Measurements from ENCODE around the gene HOTAIR.

Gene HOTAIR

DNA sequence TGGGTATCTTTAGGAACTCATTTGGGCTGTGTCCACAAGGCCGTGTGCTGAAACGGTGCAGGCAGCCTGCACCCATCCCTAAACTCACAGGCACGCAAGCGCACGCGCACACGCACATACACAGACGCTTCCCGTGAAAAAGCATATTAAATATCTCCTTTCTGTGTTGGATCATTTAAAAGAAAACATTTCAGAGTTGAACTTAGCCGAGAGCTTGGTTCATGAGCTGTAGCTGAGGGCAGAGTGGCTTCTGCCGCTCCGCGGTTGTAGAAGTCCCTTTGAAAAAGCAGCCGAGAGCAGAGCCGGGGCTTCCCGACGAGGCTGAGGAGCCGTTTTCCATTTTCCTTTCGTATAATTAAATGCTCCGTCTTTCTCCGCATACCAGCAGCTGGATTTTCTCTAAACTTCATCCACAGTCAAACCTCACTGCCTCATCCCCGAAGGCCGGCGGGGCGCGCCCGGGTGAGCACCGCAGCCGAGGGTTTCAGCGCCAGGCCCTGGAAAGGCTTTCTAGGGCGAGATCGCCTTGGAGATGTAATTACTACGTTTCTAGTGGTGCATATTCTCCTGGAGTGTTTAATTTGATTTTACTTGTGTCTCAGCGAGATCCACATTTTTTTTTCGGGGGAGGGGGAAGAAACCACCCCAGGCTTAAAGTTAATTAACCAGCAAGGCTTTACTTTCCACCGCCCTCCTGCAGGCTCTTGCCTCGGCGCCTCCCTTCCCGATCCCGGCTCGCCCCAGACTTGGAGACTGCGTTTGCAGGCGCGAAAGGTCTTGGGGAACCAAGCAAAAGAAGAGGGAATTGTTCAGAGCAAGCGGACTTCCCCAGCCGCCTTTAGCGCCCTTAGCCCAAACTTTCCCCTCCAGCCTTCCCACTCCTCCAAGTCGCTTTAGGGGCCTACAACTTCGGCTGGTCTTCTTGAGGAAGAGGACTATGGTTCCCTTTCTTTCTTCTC, 39.1 kb downstream of the HOTAIR start:
- no peak overlapping the region for H3K4me3 ChIP-seq (replicated peaks; ENCODE audit: low read depth, low read length)
- TF ChIP-seq, protein P1, sequence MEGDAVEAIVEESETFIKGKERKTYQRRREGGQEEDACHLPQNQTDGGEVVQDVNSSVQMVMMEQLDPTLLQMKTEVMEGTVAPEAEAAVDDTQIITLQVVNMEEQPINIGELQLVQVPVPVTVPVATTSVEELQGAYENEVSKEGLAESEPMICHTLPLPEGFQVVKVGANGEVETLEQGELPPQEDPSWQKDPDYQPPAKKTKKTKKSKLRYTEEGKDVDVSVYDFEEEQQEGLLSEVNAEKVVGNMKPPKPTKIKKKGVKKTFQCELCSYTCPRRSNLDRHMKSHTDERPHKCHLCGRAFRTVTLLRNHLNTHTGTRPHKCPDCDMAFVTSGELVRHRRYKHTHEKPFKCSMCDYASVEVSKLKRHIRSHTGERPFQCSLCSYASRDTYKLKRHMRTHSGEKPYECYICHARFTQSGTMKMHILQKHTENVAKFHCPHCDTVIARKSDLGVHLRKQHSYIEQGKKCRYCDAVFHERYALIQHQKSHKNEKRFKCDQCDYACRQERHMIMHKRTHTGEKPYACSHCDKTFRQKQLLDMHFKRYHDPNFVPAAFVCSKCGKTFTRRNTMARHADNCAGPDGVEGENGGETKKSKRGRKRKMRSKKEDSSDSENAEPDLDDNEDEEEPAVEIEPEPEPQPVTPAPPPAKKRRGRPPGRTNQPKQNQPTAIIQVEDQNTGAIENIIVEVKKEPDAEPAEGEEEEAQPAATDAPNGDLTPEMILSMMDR (IDR thresholded peaks at IDR 0.05; ENCODE audit: low read length, missing control alignments) = no peak
- DNase-seq (ENCODE audit: low read depth) = no peak

DNA sequence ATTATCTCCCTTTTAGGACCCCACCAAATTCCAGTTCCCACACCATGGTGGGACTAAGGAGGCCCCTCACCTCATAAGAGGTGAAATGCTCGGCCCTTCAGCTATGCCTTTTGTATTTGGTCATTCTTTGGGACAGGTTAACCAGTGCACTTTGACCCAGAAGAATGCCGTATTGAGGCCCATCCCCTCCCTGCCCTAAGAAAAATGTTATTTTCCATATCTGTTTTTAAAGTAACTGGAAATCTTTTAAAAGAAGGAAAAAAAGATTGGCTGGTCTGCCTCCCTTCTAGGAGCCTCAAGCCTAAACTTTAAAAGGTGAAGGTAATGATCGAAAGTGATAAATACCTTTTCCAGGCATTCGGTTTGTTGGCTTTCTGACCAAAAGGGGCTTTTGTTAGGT, 41.8 kb downstream of the HOTAIR start:
- no peak overlapping the region for H3K4me3 ChIP-seq (replicated peaks; ENCODE audit: low read depth, low read length)
- no peak for DNase-seq (ENCODE audit: low read depth)
- TF ChIP-seq, protein P1 (IDR thresholded peaks at IDR 0.05; ENCODE audit: low read length, missing control alignments) = no peak

DNA sequence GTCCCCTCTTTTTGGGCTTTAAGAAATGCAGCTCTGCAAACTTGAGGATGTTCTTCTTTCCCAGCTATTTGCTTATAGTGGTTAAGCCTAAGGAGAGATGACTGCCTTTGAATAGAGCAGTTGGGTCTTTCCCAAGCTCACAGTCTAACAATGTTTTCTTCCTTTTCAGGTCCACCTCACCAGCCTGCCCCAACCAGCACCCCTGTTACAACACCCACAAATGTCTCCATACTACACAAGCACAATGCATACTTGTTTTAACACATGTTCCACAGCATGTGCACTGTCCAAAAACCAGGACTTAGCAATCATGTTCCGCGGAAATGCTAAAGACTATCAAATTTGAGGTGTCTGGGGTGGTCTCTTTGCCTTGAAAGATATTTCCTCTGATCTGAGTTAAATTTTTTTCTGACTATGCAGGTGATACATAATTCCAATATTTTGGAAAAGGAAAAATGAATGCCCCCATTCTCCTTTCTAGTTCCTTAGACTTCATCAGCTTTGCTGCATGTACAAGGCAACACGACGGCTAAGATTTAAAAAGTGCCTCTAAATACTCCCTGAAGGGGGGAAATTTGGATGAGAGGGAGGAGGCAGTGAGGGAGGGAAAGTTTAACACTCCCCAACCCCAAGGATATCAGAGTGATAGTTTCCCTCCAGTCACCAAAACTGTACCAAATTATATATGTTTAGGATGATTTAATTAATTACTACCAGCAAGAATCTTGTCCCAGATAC, 42.7 kb downstream of the HOTAIR start:
- TF ChIP-seq, protein P1 (IDR thresholded peaks at IDR 0.05; ENCODE audit: low read length, missing control alignments) = no peak

DNA sequence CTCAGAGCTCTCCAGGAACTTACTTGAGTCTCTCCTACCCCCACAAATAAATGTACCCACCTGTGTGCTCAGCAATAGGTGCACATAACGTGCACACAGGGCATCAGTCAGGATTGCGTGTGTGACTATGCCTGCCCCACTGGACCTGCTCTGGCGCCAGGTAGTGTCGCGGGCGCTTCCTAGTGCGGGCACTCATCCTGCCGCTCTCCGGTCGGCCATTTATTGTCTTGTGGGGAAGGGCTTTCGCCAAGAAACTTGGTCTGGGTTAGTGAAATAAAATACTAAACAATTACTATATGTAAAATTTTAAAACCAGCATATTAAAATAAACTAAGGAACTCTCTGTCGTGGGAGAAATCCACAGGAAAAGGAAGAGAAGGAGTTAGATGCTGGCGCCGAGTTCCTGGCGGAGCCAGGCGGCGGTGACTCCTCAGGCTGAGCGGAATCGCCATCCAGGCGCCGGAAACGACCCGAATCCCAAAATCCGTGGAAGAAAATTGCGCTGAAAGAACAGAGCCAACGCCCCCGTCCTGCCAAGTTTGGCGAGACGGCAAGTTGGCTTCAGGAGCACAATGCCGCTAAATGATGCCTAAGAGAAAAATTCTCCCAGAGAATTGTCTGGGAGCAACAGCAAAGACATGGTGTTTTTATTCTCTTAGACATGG, 44.0 kb downstream of the HOTAIR start:
- DNase-seq (ENCODE audit: low read depth) = no peak
- TF ChIP-seq, protein P1 (IDR thresholded peaks at IDR 0.05; ENCODE audit: low read length, missing control alignments) = no peak
- H3K4me3 ChIP-seq (replicated peaks; ENCODE audit: low read depth, low read length) = no peak overlapping the region

More for the DNA sequence above, 42.7 kb downstream of the HOTAIR start:
- H3K4me3 ChIP-seq (replicated peaks; ENCODE audit: low read depth, low read length) = no peak overlapping the region
- no peak for DNase-seq (ENCODE audit: low read depth)

DNA sequence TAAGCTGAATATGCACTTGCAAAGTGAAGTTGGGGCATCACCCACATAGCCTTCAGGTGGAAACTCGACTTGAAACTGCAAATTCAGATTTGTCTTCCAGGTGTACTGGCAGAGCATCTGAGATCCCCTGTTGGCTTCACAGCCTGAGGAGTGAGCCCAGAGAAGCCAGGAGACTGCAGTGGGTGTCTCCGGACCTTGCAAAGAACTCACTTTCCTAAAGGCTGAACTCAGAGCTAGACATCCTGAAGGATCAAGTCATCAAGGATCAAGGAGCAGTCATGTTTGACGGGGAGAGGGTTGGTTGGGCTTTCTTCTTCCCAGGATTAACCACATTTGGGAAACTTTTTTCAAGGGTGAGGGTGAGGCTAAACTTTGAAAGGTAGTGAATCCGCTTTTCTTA, 45.2 kb downstream of the HOTAIR start:
- H3K4me3 ChIP-seq (replicated peaks; ENCODE audit: low read depth, low read length) = no peak overlapping the region
- DNase-seq (ENCODE audit: low read depth) = no peak
- TF ChIP-seq, protein P1 (IDR thresholded peaks at IDR 0.05; ENCODE audit: low read length, missing control alignments) = no peak

DNA sequence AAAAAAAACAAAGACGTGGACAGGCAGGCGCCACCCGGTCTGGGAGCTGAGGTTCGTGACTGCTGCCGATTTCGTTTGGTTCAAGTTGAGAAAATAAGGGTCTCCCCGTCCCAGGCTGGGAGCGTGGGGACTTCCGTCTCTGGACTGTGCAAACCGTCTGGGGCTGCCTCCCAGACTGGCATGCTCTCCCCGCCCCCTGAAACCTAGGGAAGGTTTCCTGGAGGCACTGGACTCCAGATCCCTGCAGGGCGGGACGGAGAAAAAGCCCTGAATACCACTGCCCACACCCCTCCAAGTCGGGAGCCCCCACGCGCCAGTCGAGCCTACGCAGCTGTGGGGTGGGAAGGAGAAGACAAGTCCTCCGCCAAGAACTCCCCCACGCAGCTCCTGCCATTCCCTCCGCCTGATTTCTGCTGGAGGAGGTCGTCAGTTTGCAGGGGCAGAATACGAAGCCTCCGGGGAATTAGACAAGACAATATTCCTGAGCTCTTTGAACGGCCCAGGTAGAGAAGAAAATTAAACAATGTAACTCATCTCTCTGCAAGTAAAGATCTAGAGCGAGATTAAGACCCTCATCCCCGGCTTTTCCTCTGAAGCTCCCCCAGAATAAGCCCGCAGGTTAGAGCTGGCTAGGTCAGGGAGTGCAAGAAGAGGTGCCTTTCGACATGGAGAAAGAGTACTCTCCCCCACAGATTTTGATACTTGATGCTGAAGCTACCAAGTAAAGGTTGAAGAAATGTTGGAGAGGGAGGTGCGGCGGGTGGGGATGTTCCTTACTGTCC, 46.5 kb downstream of the HOTAIR start:
- DNase-seq (ENCODE audit: low read depth) = no peak
- TF ChIP-seq, protein P1 (IDR thresholded peaks at IDR 0.05; ENCODE audit: low read length, missing control alignments) = no peak
- no peak overlapping the region for H3K4me3 ChIP-seq (replicated peaks; ENCODE audit: low read depth, low read length)

Measured in fibroblast of pulmonary artery (primary cell).